K562 (cell line): ENCODE measurements around the gene IGSF3. TPM values are rescaled to one million over a fixed set of nuclear protein-coding genes. Genes with fewer than 3 reads are reported as not detected.

ENCODE experiments used
- FOSL1 ChIP-seq: fragments of 200-800 bp; sonication (Bioruptor generic); conservative IDR thresholded peaks from 2 replicates; pipeline ENCODE4 v1.6.1; 2016; ENCODE audit warnings: missing genetic modification characterization, missing compliant biosample characterization
- HSF4 ChIP-seq: fragments of 250-450 bp; sonication (Bioruptor Pico); IDR thresholded peaks from 2 replicates; pipeline ENCODE4 v2.1.2; 2022; ENCODE audit warnings: mild to moderate bottlenecking, moderate library complexity, borderline replicate concordance
- MGA ChIP-seq: fragments of 450-650 bp; IDR thresholded peaks from 2 replicates; pipeline ENCODE4 v1.6.1; 2016; ENCODE audit warnings: mild to moderate bottlenecking, moderate library complexity
- NCOA4 ChIP-seq: fragments of 450-650 bp; IDR thresholded peaks from 2 replicates; pipeline ENCODE4 v1.6.1; 2018; ENCODE audit warnings: mild to moderate bottlenecking; ENCODE audit not compliant: partially characterized antibody
- RFX1 ChIP-seq: fragments of 450-650 bp; IDR thresholded peaks from 2 replicates; pipeline ENCODE4 v1.6.1; 2016; ENCODE audit warnings: mild to moderate bottlenecking, moderate library complexity
- SMARCA5 ChIP-seq: fragments of 450-650 bp; IDR thresholded peaks from 2 replicates; pipeline ENCODE4 v1.6.1; 2016
- SRSF7 ChIP-seq: fragments of 200-400 bp; formaldehyde crosslinking; optimal IDR thresholded peaks from 2 replicates; pipeline ENCODE3; 2017; ENCODE audit warnings: mild to moderate bottlenecking, low read depth, low read length
- STAT5A ChIP-seq: IDR thresholded peaks from 2 replicates; pipeline ENCODE4 v1.6.1; 2012; ENCODE audit warnings: low read length, inconsistent platforms, borderline replicate concordance
- ZMIZ1 ChIP-seq, 2 experiments: fragments of 150-350 bp in 1 of 2; IDR thresholded peaks; 2 replicates each; pipeline ENCODE4 v1.6.1; 2012 to 2016; ENCODE audit warnings: low read depth in 2 of 2, low read length in 2 of 2, mild to moderate bottlenecking in 1 of 2, moderate library complexity in 1 of 2
- ZNF384 ChIP-seq: IDR thresholded peaks from 2 replicates; pipeline ENCODE4 v1.6.1; 2012; ENCODE audit warnings: low read depth, low read length, improper control_type of control experiment
- ZNF764 ChIP-seq: fragments of 250-450 bp; sonication (Bioruptor Pico); IDR thresholded peaks from 2 replicates; pipeline ENCODE4 v1.4.0; 2020; ENCODE audit warnings: low read depth, mild to moderate bottlenecking, moderate library complexity
- polyA plus RNA-seq, 8 experiments: library from polyadenylated mRNA; depleted of rRNA in 4 of 8; stranded (reverse) in 5 of 8; unstranded in 3 of 8; fragments of >200 nt; fragmentation: Nextera tagmentation in 2 of 8; fragmentation: Illumina TruSeq in 1 of 8; extraction: Ambion mirVana in 2 of 8; extraction: Trizol in 1 of 8; gene quantifications; 2 replicates each; pipeline versions ENCODE4 v1.2.1 to v1.2.3, GENCODE V29; 2011 to 2014; ENCODE audit warnings: inconsistent platforms in 1 of 8, missing spikeins in 1 of 8
- total RNA-seq, 7 experiments: library from RNA; depleted of rRNA in 6 of 7; stranded (reverse); fragments of >200 nt in 6 of 7; fragmentation: Illumina TruSeq in 2 of 7; extraction: Trizol in 2 of 7; gene quantifications; 2 replicates each; pipeline versions ENCODE4 v1.2.1 to v1.2.3, GENCODE V29; 2011 to 2021; ENCODE audit warnings: low replicate concordance in 1 of 7
- TF ChIP-seq, protein P1 (sequence below): fragments of 200-800 bp; sonication (Bioruptor generic); IDR thresholded peaks from 2 replicates; pipeline ENCODE4 v1.6.1; 2017; ENCODE audit warnings: missing genetic modification characterization, missing compliant biosample characterization

Gene IGSF3
- total and polyA plus RNA-seq, 9 of the 15 experiments (the other 6 are each of a cell fraction or from before 2014, with no cell fraction given), result 1.1 to 15.0 (median 8.3) TPM

- TF ChIP-seq, protein P1, sequence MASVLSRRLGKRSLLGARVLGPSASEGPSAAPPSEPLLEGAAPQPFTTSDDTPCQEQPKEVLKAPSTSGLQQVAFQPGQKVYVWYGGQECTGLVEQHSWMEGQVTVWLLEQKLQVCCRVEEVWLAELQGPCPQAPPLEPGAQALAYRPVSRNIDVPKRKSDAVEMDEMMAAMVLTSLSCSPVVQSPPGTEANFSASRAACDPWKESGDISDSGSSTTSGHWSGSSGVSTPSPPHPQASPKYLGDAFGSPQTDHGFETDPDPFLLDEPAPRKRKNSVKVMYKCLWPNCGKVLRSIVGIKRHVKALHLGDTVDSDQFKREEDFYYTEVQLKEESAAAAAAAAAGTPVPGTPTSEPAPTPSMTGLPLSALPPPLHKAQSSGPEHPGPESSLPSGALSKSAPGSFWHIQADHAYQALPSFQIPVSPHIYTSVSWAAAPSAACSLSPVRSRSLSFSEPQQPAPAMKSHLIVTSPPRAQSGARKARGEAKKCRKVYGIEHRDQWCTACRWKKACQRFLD (CRISPR knock-in tag), result no peak; the same call in 1 of the 2 replicates
- TF ChIP-seq RFX1 (no peak), MGA (peak; percentile 79), ZNF764 (no peak), NCOA4 (no peak), FOSL1 (tag) (0 out of 2 replicates have a peak, but pooled peaks have one; percentile 36), ZNF384 (no peak), STAT5A (no peak), ZMIZ1 (IDR thresholded peaks at IDR 0.05; ENCODE audit: low read depth in 2 of 2, low read length in 2 of 2) (no peak), SMARCA5 (no peak), SRSF7 (no peak), HSF4 (CRISPR knock-in tag) (peak; percentile 76; the same call in 1 of the 2 replicates)
Measured at GRCh38 chr1:116682641-116683221, 15.2 kb upstream of the IGSF3 start (continued).
